IMR-90 (cell line): ENCODE measurements around the gene TSPAN1. TPM values are rescaled to one million over a fixed set of nuclear protein-coding genes. Genes with fewer than 3 reads are reported as not detected.

Source experiments
- ATAC-seq: fragments of 200-7000 bp; cut with Tn5 transposase; 2 replicates; pipeline ENCODE4 v1.9.1; 2020; ENCODE audit warnings: low read depth, mild to moderate bottlenecking, moderate library complexity
- BruUV-seq: library from RNA; stranded (reverse); fragments of 400-500 nt; replicated peaks from 2 replicates; lab custom pipeline; 2021; lab: Mats Ljungman, UMichigan
- CTCF ChIA-PET: fragments of 300-600 bp; formaldehyde crosslinking; extraction: SDS; loops from one replicate; lab custom pipeline; 2021; ENCODE audit warnings: antibody characterized with exemption; lab: Yijun Ruan, JAX
- POLR2A ChIA-PET: fragments of 300-600 bp; sonication (Branson Sonifier 250); formaldehyde crosslinking; loops from one replicate; lab custom pipeline; 2022; ENCODE audit warnings: antibody characterized with exemption; ENCODE audit not compliant: unreplicated experiment; lab: Charles Lee
- DNase-seq: peaks from one replicate; pipeline ENCODE4 v3.0.0; 2013
- H2AFZ ChIP-seq: replicated peaks from 2 replicates; pipeline ENCODE3; 2013; ENCODE audit warnings: low read length, mild to moderate bottlenecking; ENCODE audit not compliant: poor library complexity
- H2AK5ac ChIP-seq: 2 replicates; pipeline ENCODE4 v1.6.1; 2013; ENCODE audit warnings: low read depth, low read length, inconsistent platforms
- H2AK9ac ChIP-seq: replicated peaks from 2 replicates; pipeline ENCODE3; 2013; ENCODE audit warnings: mild to moderate bottlenecking, low read depth, low read length, moderate library complexity; ENCODE audit not compliant: poor library complexity
- H2BK120ac ChIP-seq: 2 replicates; pipeline ENCODE4 v1.6.1; 2013; ENCODE audit warnings: low read depth, low read length, inconsistent platforms
- H2BK15ac ChIP-seq: 3 replicates; pipeline ENCODE4 v1.6.1; 2013; ENCODE audit warnings: low read depth, low read length, inconsistent platforms
- H2BK20ac ChIP-seq: 2 replicates; pipeline ENCODE4 v1.6.1; 2013; ENCODE audit warnings: low read depth, mild to moderate bottlenecking, inconsistent platforms, low read length, moderate library complexity
- H2BK5ac ChIP-seq: 2 replicates; pipeline ENCODE4 v1.6.1; 2013; ENCODE audit warnings: mild to moderate bottlenecking, low read depth, low read length, inconsistent platforms; ENCODE audit not compliant: poor library complexity, severe bottlenecking
- H3K14ac ChIP-seq: replicated peaks from 2 replicates; pipeline ENCODE4 v1.6.1; 2013; ENCODE audit warnings: low read depth, low read length, inconsistent platforms
- H3K18ac ChIP-seq: 2 replicates; pipeline ENCODE4 v1.6.1; 2013; ENCODE audit warnings: low read depth, low read length, control low read depth
- H3K23ac ChIP-seq: 2 replicates; pipeline ENCODE4 v1.6.1; 2013; ENCODE audit warnings: low read depth, low read length, inconsistent platforms
- H3K27ac ChIP-seq: 2 replicates; pipeline ENCODE4 v1.5.1; 2013; ENCODE audit warnings: mild to moderate bottlenecking, control low read depth, low read length; ENCODE audit not compliant: insufficient read depth
- H3K27me3 ChIP-seq: 2 replicates; pipeline ENCODE4 v1.6.1; 2013; ENCODE audit warnings: low read length; ENCODE audit not compliant: control insufficient read depth, insufficient read depth
- H3K36me3 ChIP-seq: 2 replicates; pipeline ENCODE4 v1.6.1; 2013; ENCODE audit warnings: low read length, mixed read lengths; ENCODE audit not compliant: control insufficient read depth, insufficient read depth
- H3K4ac ChIP-seq: 2 replicates; pipeline ENCODE4 v1.6.1; 2013; ENCODE audit warnings: low read depth, low read length, inconsistent platforms
- H3K4me1 ChIP-seq: 2 replicates; pipeline ENCODE4 v1.6.1; 2013; ENCODE audit warnings: low read length, mixed read lengths; ENCODE audit not compliant: control insufficient read depth, insufficient read depth
- H3K4me2 ChIP-seq: 2 replicates; pipeline ENCODE4 v1.6.1; 2013; ENCODE audit warnings: low read depth, mild to moderate bottlenecking, control low read depth, low read length, moderate library complexity
- H3K4me3 ChIP-seq: 2 replicates; pipeline ENCODE4 v1.5.1; 2013; ENCODE audit warnings: low read depth, mild to moderate bottlenecking, control low read depth, low read length, moderate library complexity; ENCODE audit not compliant: insufficient read depth
- H3K56ac ChIP-seq: 2 replicates; pipeline ENCODE4 v1.6.1; 2013; ENCODE audit warnings: low read length, inconsistent platforms; ENCODE audit not compliant: insufficient read depth; ENCODE audit errors: extremely low read depth
- H3K79me1 ChIP-seq, 2 experiments: 2 replicates each; pipeline ENCODE4 v1.6.1; 2013; ENCODE audit warnings: low read length in 2 of 2, inconsistent platforms in 1 of 2, low read depth in 1 of 2
- H3K9ac ChIP-seq: 2 replicates; pipeline ENCODE4 v1.6.1; 2013; ENCODE audit warnings: low read depth, low read length, control low read depth
- H3K9me1 ChIP-seq: 2 replicates; pipeline ENCODE4 v1.6.1; 2013; ENCODE audit warnings: low read length, inconsistent platforms; ENCODE audit not compliant: insufficient read depth
- H3K9me3 ChIP-seq: 2 replicates; pipeline ENCODE4 v1.6.1; 2013; ENCODE audit warnings: low read length; ENCODE audit not compliant: control insufficient read depth, insufficient read depth
- H4K20me1 ChIP-seq: 2 replicates; pipeline ENCODE4 v1.6.1; 2013; ENCODE audit warnings: low read length, inconsistent platforms; ENCODE audit not compliant: insufficient read depth
- H4K5ac ChIP-seq: 2 replicates; pipeline ENCODE4 v1.6.1; 2013; ENCODE audit warnings: mild to moderate bottlenecking, low read depth, low read length, control low read depth
- H4K8ac ChIP-seq, 2 experiments: 2 replicates each; pipeline ENCODE4 v1.6.1; 2013; ENCODE audit warnings: low read depth in 2 of 2, low read length in 2 of 2, control low read depth in 1 of 2, inconsistent platforms in 1 of 2
- H4K91ac ChIP-seq: 2 replicates; pipeline ENCODE4 v1.6.1; 2013; ENCODE audit warnings: low read depth, low read length, inconsistent platforms; ENCODE audit not compliant: insufficient read depth
- FOS ChIP-seq: fragments of 150-350 bp; IDR thresholded peaks from 2 replicates; pipeline ENCODE4 v1.6.1; 2016; ENCODE audit warnings: low read depth, low read length
- MAFK ChIP-seq: IDR thresholded peaks from 2 replicates; pipeline ENCODE4 v1.6.1; 2012; ENCODE audit warnings: low read depth, low read length, improper control_type of control experiment
- MAZ ChIP-seq: IDR thresholded peaks from 2 replicates; pipeline ENCODE4 v1.6.1; 2012; ENCODE audit warnings: low read depth, mild to moderate bottlenecking, low read length, improper control_type of control experiment, moderate library complexity, borderline replicate concordance
- MXI1 ChIP-seq: IDR thresholded peaks from 2 replicates; pipeline ENCODE4 v1.6.1; 2012; ENCODE audit warnings: low read depth, mild to moderate bottlenecking, low read length, moderate library complexity, borderline replicate concordance
- NFE2L2 ChIP-seq: fragments of 150-350 bp; IDR thresholded peaks from 2 replicates; pipeline ENCODE4 v1.6.1; 2016; ENCODE audit warnings: low read depth, mild to moderate bottlenecking, low read length
- POLR2A ChIP-seq: IDR thresholded peaks from 2 replicates; pipeline ENCODE4 v1.6.1; 2012; ENCODE audit warnings: mild to moderate bottlenecking, low read depth, low read length
- RAD21 ChIP-seq: IDR thresholded peaks from 2 replicates; pipeline ENCODE4 v1.6.1; 2012; ENCODE audit warnings: low read length, improper control_type of control experiment
- RCOR1 ChIP-seq: IDR thresholded peaks from 2 replicates; pipeline ENCODE4 v1.6.1; 2012; ENCODE audit warnings: mild to moderate bottlenecking, low read length, improper control_type of control experiment; ENCODE audit not compliant: insufficient replicate concordance
- RFX5 ChIP-seq: IDR thresholded peaks from 2 replicates; pipeline ENCODE4 v1.8.0; 2012; ENCODE audit warnings: low read depth, mild to moderate bottlenecking, low read length, moderate library complexity
- SMC3 ChIP-seq: fragments of 150-350 bp; IDR thresholded peaks from 2 replicates; pipeline ENCODE4 v1.6.1; 2016; ENCODE audit warnings: low read depth, mild to moderate bottlenecking, antibody characterized with exemption, low read length, moderate library complexity
- whole genome bisulfite sequencing, 2 experiments: methylation state at CpG; one replicate each; pipeline versions ENCODE4 v1.1.5 to v1.1.7; 2013; ENCODE audit warnings: missing lambda C conversion rate in 2 of 2; ENCODE audit not compliant: insufficient read length in 1 of 2; ENCODE audit errors: extremely low coverage in 2 of 2; 5-methylcytosine and 5-hydroxymethylcytosine counted together
- dilution Hi-C: fragments of 300-500 bp; cut with HindIII; formaldehyde crosslinking; loops from one replicate; pipeline ENCODE4 v1.14.3; 2018; ENCODE audit warnings: low sequenced_read_pairs; ENCODE audit not compliant: unreplicated experiment
- in situ Hi-C: fragments of 300-500 bp; cut with MboI; formaldehyde crosslinking; loops from 3 replicates; pipeline ENCODE4 v1.14.3; 2019; ENCODE audit warnings: low sequenced_read_pairs, inconsistent platforms, mixed read lengths
- intact Hi-C: fragments of 100-400 bp; cut with micrococcal nuclease; formaldehyde crosslinking; loops from 2 replicates; pipeline ENCODE4 v1.10.0; 2022
- polyA plus RNA-seq, 3 experiments: library from polyadenylated mRNA; depleted of rRNA; stranded (reverse); fragments of >200 nt; gene quantifications; 2 replicates each; pipeline ENCODE4 v1.2.3, GENCODE V29; 2012; ENCODE audit warnings: low replicate concordance in 1 of 3
- total RNA-seq: library from RNA; depleted of rRNA; stranded (reverse); fragments of >200 nt; gene quantifications from 2 replicates; pipeline ENCODE4 v1.2.3, GENCODE V29; 2012
- TF ChIP-seq, protein P1 (sequence below): conservative IDR thresholded peaks from 2 replicates; pipeline ENCODE4 v1.5.1; 2012; ENCODE audit warnings: mild to moderate bottlenecking, low read depth, low read length, improper control_type of control experiment

Gene TSPAN1
- total and polyA plus RNA-seq, 2 of the 4 experiments (the other 2 are of a cell fraction), result 0.18 to 0.82 TPM

DNA sequence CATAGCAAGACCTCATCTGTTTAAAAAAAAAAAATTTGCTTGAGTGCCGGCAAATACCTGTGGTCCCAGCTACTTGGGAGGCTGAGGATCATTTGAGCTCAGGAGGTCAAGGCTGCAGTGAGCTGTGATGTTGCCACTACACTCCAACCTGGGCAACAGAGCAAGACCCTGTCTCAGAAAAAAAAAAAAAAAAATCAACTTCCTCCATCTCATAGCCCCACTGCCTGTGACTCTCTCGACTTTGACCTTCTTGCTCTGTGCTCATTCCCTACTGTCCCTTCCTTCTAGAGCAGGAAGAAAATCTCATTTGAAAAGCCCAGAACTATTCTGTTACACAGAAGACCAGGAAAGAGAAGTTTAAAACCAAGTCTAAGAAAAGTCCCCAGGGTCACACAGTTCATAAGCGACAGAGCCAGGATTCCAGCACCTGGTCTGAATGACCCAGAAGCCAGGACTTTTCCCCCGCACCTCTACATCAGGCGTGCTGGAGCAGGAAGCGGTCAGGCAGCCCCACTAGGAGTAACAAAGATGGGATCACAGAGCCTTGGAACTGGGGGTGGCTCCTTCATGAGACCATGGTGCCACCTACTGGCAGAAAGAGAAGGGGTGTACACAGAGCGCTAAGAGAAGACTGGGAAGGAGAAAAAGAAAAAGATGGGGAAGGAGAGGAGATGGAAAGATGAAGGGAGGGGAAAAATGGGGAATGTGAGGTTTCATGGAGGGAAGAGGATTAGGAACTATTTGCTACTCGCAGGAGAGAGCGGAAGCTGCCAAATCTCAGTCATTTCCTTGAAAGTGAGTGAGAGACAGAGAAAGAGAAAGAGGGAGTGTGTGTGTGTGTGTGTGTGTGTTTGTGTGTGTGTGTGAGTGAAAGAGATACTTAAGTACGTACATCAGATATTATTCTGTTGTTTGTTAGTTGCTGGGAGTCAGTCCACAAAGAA is 4.5 kb downstream of the TSPAN1 start:
- Histone ChIP-seq H2AK5ac (no peak overlapping the region), H3K9me3 (no peaks in the 10 kb centered on the region), H3K14ac (peak overlapping the region; percentile 51; the same call in 1 of the 2 replicates), H3K4me2 (no peak overlapping the region), H2AFZ (peak overlapping the region; percentile 56), H2BK5ac (no peak overlapping the region), H3K36me3 (no peaks in the 10 kb centered on the region), H3K27me3 (no peaks in the 10 kb centered on the region), H4K5ac (no peak overlapping the region), H3K23ac (0 out of 2 replicates have a peak overlapping the region, but pooled peaks have one; percentile 11), H2BK15ac (no peak overlapping the region), H2BK20ac (peak overlapping the region; percentile 30; the same call in 1 of the 2 replicates), H3K4me3 (no peak overlapping the region), H2AK9ac (no peak overlapping the region), H4K8ac (peak overlapping the region in 1 of 2 experiments; percentile 45; a peak in 2 of 4 replicates), H3K18ac (no peak overlapping the region), H4K20me1 (no peaks in the 10 kb centered on the region), H3K27ac (no peak overlapping the region), H3K79me1 (no peaks in the 10 kb centered on the region), H3K9me1 (peaks cover 21% of the 10 kb centered on the region), H3K4ac (peak overlapping the region; percentile 42), H3K9ac (no peak overlapping the region), H3K4me1 (peaks cover 16% of the 10 kb centered on the region), H4K91ac (peak overlapping the region; percentile 10; the same call in 1 of the 2 replicates), H3K56ac (no peak overlapping the region), H2BK120ac (peak overlapping the region; percentile 23)
- 0% methylated on average over 3 of the region's 10 CpGs; no CpG with 5 or more reads in 1 of the 2 experiments for WGBS, 2 experiments
- BruUV-seq, result no TSS peak
- ATAC-seq (peak; percentile 88), DNase-seq (peak; percentile 85)
- intact Hi-C loops (loop anchor here (1.0 to 5.0 kb wide), 5 partner anchors 44 to 297 kb away; no protein-coding TSS in a partner anchor), dilution Hi-C loops (loop anchor here (25.0 kb wide), 1 partner anchor 142 kb away; no protein-coding TSS in a partner anchor), in situ Hi-C loops (loop anchor here (5.0 kb wide), 1 partner anchor 142 kb away; no protein-coding TSS in a partner anchor)
- TF ChIP-seq RAD21 (peak; percentile 98), POLR2A (peak; percentile 47), FOS (no peak), NFE2L2 (no peak), RCOR1 (no peak), MXI1 (no peak), SMC3 (peak; percentile 97), MAFK (no peak), RFX5 (no peak), MAZ (peak; percentile 71; the same call in 1 of the 2 replicates)
- TF ChIP-seq, protein P1, sequence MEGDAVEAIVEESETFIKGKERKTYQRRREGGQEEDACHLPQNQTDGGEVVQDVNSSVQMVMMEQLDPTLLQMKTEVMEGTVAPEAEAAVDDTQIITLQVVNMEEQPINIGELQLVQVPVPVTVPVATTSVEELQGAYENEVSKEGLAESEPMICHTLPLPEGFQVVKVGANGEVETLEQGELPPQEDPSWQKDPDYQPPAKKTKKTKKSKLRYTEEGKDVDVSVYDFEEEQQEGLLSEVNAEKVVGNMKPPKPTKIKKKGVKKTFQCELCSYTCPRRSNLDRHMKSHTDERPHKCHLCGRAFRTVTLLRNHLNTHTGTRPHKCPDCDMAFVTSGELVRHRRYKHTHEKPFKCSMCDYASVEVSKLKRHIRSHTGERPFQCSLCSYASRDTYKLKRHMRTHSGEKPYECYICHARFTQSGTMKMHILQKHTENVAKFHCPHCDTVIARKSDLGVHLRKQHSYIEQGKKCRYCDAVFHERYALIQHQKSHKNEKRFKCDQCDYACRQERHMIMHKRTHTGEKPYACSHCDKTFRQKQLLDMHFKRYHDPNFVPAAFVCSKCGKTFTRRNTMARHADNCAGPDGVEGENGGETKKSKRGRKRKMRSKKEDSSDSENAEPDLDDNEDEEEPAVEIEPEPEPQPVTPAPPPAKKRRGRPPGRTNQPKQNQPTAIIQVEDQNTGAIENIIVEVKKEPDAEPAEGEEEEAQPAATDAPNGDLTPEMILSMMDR, result peak; percentile 96
- ChIA-PET POLR2A (no interaction called here), CTCF (interaction anchor here (0.6 to 1.0 kb wide), 3 partner anchors 78 to 141 kb away, joined by 3 to 7 read pairs (median 4); no protein-coding TSS in a partner anchor)
